Subcutaneous adipose tissue (tissue), 4 donors: ENCODE measurements around the gene PSME1. TPM values are rescaled to one million over a fixed set of nuclear protein-coding genes. Genes with fewer than 3 reads are reported as not detected.

Experiments
- small RNA-seq: library from RNA; depleted of rRNA; stranded (forward); fragments of <200 nt; gene quantifications from one replicate; pipeline ENCODE3, GENCODE V24; 2016
- total RNA-seq, 4 donors: library from RNA; depleted of rRNA; stranded (reverse); fragments of >200 nt; gene quantifications; one replicate each; pipeline ENCODE4 v1.1.0, GENCODE V29; 2016
- TF ChIP-seq, protein P1 (sequence below): fragments of 450-650 bp; IDR thresholded peaks from one replicate; pipeline ENCODE4 v1.5.1; 2016; ENCODE audit warnings: low read depth, mild to moderate bottlenecking, control low read depth, antibody characterized with exemption, moderate library complexity

The PSME1 gene
- total RNA-seq, 4 donors from 2014 or later, result 89.6 to 110 (median 99.7) TPM

DNA sequence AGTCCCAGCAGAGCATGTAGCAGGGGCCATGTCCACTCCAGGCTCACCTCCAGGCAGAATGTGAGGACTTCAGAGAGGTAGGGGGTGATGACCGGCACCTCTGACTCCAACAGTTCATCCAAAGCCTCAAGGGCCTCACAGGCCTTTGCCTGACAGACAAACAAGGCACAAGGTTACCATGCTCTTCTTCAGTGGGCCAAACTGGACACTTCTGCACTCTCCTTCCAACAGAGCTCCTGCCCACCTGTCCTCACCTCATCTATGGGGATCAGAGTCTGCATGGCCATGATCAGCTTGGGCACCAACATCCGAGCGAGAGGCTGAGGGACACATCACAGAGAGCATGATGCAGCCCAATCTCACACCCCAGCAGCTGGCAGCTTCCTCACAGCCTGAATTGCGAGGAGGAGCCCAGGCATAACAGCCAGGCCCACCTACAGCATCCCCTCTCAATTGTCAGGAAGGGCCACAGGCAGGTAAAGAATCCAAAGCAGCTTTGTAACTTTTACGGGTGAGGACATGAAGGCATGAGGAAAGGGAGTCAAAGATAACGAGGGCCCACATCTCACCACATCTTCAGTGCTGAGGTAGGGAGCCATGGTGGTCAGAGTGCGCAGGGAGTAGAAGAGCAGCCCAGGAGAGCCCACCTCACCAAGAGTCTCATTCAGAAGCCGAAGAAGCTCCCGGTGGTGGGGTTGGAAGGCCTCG is 51.0 kb downstream of the PSME1 start:
- TF ChIP-seq, protein P1, sequence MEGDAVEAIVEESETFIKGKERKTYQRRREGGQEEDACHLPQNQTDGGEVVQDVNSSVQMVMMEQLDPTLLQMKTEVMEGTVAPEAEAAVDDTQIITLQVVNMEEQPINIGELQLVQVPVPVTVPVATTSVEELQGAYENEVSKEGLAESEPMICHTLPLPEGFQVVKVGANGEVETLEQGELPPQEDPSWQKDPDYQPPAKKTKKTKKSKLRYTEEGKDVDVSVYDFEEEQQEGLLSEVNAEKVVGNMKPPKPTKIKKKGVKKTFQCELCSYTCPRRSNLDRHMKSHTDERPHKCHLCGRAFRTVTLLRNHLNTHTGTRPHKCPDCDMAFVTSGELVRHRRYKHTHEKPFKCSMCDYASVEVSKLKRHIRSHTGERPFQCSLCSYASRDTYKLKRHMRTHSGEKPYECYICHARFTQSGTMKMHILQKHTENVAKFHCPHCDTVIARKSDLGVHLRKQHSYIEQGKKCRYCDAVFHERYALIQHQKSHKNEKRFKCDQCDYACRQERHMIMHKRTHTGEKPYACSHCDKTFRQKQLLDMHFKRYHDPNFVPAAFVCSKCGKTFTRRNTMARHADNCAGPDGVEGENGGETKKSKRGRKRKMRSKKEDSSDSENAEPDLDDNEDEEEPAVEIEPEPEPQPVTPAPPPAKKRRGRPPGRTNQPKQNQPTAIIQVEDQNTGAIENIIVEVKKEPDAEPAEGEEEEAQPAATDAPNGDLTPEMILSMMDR, result no peak

DNA sequence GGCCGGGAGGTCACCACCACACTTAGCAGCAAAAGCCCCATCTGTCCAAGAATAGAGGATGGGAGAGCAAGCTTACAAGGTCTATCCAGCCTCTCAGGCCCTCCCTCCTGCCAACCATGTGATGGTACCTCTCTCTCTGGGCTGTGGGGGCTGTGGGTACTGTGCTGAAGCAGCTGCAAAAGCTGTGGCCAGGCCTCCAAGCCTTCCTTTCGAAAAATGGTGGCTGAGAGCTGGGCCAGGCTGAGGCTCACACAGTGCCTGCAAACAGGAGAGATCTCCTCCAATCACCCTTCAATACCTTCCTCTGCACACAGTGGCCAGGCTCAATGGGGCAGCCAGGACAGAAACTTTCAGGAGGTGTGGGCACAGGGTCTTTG is 51.5 kb downstream of the PSME1 start:
- TF ChIP-seq, protein P1, result no peak

Small RNAs within 50 kb of the gene (small RNA-seq; reads per million reads assigned to genes)
- gene IPO4 (not detected), gene IRF9 (not detected), gene RNA5SP383 (1.1 reads per million)

Other genes starting within 250 kb of the PSME1 start
- gene DHRS4, start 182.4 kb upstream of the PSME1 start, total RNA-seq, result 10 to 100 TPM; 42.0 to 60.7 (median 45.8) TPM
- gene DHRS4L2, start 147.3 kb upstream of the PSME1 start, total RNA-seq, result 10 to 100 TPM; 13.9 to 26.4 (median 20.9) TPM
- gene CARMIL3, start 84.2 kb upstream of the PSME1 start, total RNA-seq, result under 1 TPM in 3 of 4 donors, not detected in 1; 0.17 to 0.33 (median 0.22) TPM
- not detected for gene CPNE6, start 64.6 kb upstream of the PSME1 start, total RNA-seq
- 100 to 1,000 TPM in 1 of 4 donors, 10 to 100 TPM in 3; 24.0 to 125 (median 53.1) TPM for gene PCK2, start 41.9 kb upstream of the PSME1 start, total RNA-seq
- gene DCAF11, start 21.4 kb upstream of the PSME1 start, total RNA-seq, result 10 to 100 TPM; 39.6 to 83.5 (median 53.2) TPM
- 1 to 10 TPM in 3 of 4 donors, not detected in 1; 1.0 to 3.0 (median 1.1) TPM for gene NRL, start 21.2 kb upstream of the PSME1 start, total RNA-seq
- gene FITM1, start 5.5 kb upstream of the PSME1 start, total RNA-seq, result under 1 TPM in 1 of 4 donors, not detected in 3; 0.68 TPM
- gene EMC9, start 5.4 kb downstream of the PSME1 start, total RNA-seq, result 10 to 100 TPM in 2 of 4 donors, 1 to 10 TPM in 2; 6.7 to 16.3 (median 11.6) TPM
- 10 to 100 TPM; 34.5 to 42.8 (median 39.5) TPM for gene PSME2, start 10.4 kb downstream of the PSME1 start, total RNA-seq
- 10 to 100 TPM; 21.7 to 54.8 (median 27.4) TPM for gene RNF31, start 11.3 kb downstream of the PSME1 start, total RNA-seq
- gene IRF9, start 25.1 kb downstream of the PSME1 start, total RNA-seq, result 10 to 100 TPM; 31.6 to 83.1 (median 55.9) TPM
- gene REC8, start 35.9 kb downstream of the PSME1 start, total RNA-seq, result 10 to 100 TPM in 1 of 4 donors, 1 to 10 TPM in 3; 3.1 to 27.7 (median 5.5) TPM
- gene IPO4, start 52.6 kb downstream of the PSME1 start, total RNA-seq, result 10 to 100 TPM; 12.1 to 60.0 (median 17.3) TPM
- 10 to 100 TPM; 36.7 to 46.6 (median 41.5) TPM for gene TM9SF1, start 59.2 kb downstream of the PSME1 start, total RNA-seq
- not detected for gene TSSK4, start 69.5 kb downstream of the PSME1 start, total RNA-seq
- 100 to 1,000 TPM in 2 of 4 donors, 10 to 100 TPM in 2; 54.1 to 114 (median 82.3) TPM for gene CHMP4A, start 77.3 kb downstream of the PSME1 start, total RNA-seq
- 10 to 100 TPM; 14.3 to 30.3 (median 24.1) TPM for gene MDP1, start 79.9 kb downstream of the PSME1 start, total RNA-seq
- gene NEDD8, start 96.2 kb downstream of the PSME1 start, total RNA-seq, result 100 to 1,000 TPM; 106 to 156 (median 122) TPM
- 10 to 100 TPM; 31.3 to 75.5 (median 54.3) TPM for gene GMPR2, start 96.7 kb downstream of the PSME1 start, total RNA-seq
- 10 to 100 TPM; 46.1 to 68.0 (median 58.3) TPM for gene TINF2, start 106.4 kb downstream of the PSME1 start, total RNA-seq
- gene TGM1, start 127.0 kb downstream of the PSME1 start, total RNA-seq, result 1 to 10 TPM in 1 of 4 donors, under 1 TPM in 2, not detected in 1; 0.49 to 1.3 (median 0.85) TPM
- 10 to 100 TPM; 11.9 to 34.9 (median 22.6) TPM for gene RABGGTA, start 135.4 kb downstream of the PSME1 start, total RNA-seq
- 10 to 100 TPM; 22.7 to 33.0 (median 28.6) TPM for gene DHRS1, start 163.6 kb downstream of the PSME1 start, total RNA-seq
- 10 to 100 TPM; 14.3 to 19.4 (median 15.1) TPM for gene NOP9, start 163.7 kb downstream of the PSME1 start, total RNA-seq
- gene CIDEB, start 171.8 kb downstream of the PSME1 start, total RNA-seq, result 10 to 100 TPM in 2 of 4 donors, 1 to 10 TPM in 2; 5.2 to 14.3 (median 10.3) TPM
- gene LTB4R2, start 173.9 kb downstream of the PSME1 start, total RNA-seq, result 10 to 100 TPM in 1 of 4 donors, 1 to 10 TPM in 3; 2.0 to 11.9 (median 6.4) TPM
- 10 to 100 TPM in 1 of 4 donors, 1 to 10 TPM in 3; 4.2 to 10.9 (median 7.5) TPM for gene LTB4R, start 175.3 kb downstream of the PSME1 start, total RNA-seq
- 100 to 1,000 TPM in 1 of 4 donors, 10 to 100 TPM in 3; 16.5 to 103 (median 28.8) TPM for gene ADCY4, start 198.9 kb downstream of the PSME1 start, total RNA-seq
- 10 to 100 TPM; 10.3 to 14.3 (median 12.3) TPM for gene RIPK3, start 203.8 kb downstream of the PSME1 start, total RNA-seq
- gene NFATC4, start 232.0 kb downstream of the PSME1 start, total RNA-seq, result 10 to 100 TPM; 20.9 to 33.5 (median 26.1) TPM